DND-41 (cell line): ENCODE data around the gene XPO4.
"Not testable (repeated sequence)": the region's sequence is repeated elsewhere in the genome, so short reads cannot be mapped to it uniquely, and the experiment has no call there.

ENCODE experiments used
- ATAC-seq: fragments of 200-7000 bp; cut with Tn5 transposase; 3 replicates; pipeline ENCODE4 v1.9.1; 2021; ENCODE audit warnings: low read depth; ENCODE audit not compliant: insufficient read depth
- DNase-seq: peaks from one replicate; pipeline ENCODE4 v3.0.0-alpha.2; 2020
- H2AFZ ChIP-seq: 2 replicates; pipeline ENCODE4 v1.6.0; 2012; ENCODE audit warnings: low read depth, low read length
- H3K27ac ChIP-seq: 2 replicates; pipeline ENCODE4 v1.5.1; 2012; ENCODE audit warnings: low read length, inconsistent platforms
- H3K27me3 ChIP-seq: fragments of 200-600 bp; sonication (generic); 2 replicates; pipeline ENCODE4 v1.6.0; 2012; ENCODE audit warnings: low read length, mild to moderate bottlenecking, inconsistent platforms; ENCODE audit not compliant: insufficient read depth, poor library complexity
- H3K36me3 ChIP-seq: 2 replicates; pipeline ENCODE4 v1.5.1; 2012; ENCODE audit warnings: low read length, inconsistent platforms; ENCODE audit not compliant: insufficient read depth
- H3K4me1 ChIP-seq: 2 replicates; pipeline ENCODE4 v1.5.1; 2012; ENCODE audit warnings: mild to moderate bottlenecking, low read length; ENCODE audit not compliant: insufficient read depth
- H3K4me2 ChIP-seq: 2 replicates; pipeline ENCODE4 v1.6.0; 2012; ENCODE audit warnings: mild to moderate bottlenecking, moderate library complexity, low read length, inconsistent platforms; ENCODE audit not compliant: insufficient read depth
- H3K4me3 ChIP-seq, 2 experiments: fragments of 200-600 bp in 1 of 2; shearing (Covaris generic) in 1 of 2; 2 replicates each; pipeline ENCODE4 v1.5.1; 2012 to 2016; ENCODE audit warnings: inconsistent platforms in 2 of 2, low read length in 2 of 2, mild to moderate bottlenecking in 2 of 2, low read depth in 1 of 2, moderate library complexity in 1 of 2
- H3K79me2 ChIP-seq: 2 replicates; pipeline ENCODE4 v1.6.0; 2012; ENCODE audit warnings: low read length, inconsistent platforms; ENCODE audit not compliant: insufficient read depth
- H3K9ac ChIP-seq: 2 replicates; pipeline ENCODE4 v1.6.0; 2012; ENCODE audit warnings: low read depth, mild to moderate bottlenecking, inconsistent platforms, low read length, moderate library complexity
- H3K9me3 ChIP-seq: 2 replicates; pipeline ENCODE4 v1.5.1; 2012; ENCODE audit warnings: low read length, moderate library complexity, mild to moderate bottlenecking, inconsistent platforms; ENCODE audit not compliant: insufficient read depth, severe bottlenecking
- H4K20me1 ChIP-seq: 2 replicates; pipeline ENCODE4 v1.6.0; 2012; ENCODE audit warnings: low read length; ENCODE audit not compliant: insufficient read depth
- EZH2 ChIP-seq: IDR thresholded peaks from 3 replicates; pipeline ENCODE4 v1.6.1; 2012; ENCODE audit warnings: borderline replicate concordance, low read depth, mild to moderate bottlenecking, moderate library complexity, low read length, inconsistent platforms; ENCODE audit not compliant: severe bottlenecking
- TF ChIP-seq, protein P1 (sequence below): IDR thresholded peaks from 2 replicates; pipeline ENCODE4 v1.5.1; 2012; ENCODE audit warnings: borderline replicate concordance, low read length, moderate library complexity, mild to moderate bottlenecking; ENCODE audit not compliant: poor library complexity, severe bottlenecking; ENCODE audit errors: extremely low read depth

XPO4 gene

DNA sequence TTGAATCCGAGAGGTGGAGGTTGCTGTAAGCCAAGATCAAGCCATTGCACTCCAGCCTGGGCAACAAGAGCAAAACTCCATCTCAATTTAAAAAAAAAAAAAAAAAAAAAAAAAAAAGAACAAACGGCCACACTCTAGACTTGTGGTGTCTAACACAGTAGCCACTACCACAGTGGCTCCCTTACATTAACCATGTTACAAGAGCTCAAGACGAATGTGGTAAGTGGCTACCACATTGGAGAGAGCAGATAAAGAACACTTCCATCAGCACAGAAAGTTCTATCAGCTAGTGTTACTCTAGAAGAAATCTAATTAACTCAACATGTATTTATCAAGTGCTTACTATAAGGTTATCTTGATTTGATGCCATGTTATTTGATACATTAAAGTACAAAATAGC, 11.5 kb downstream of the XPO4 start:
- Histone ChIP-seq H3K9ac (no peak overlapping the region), H4K20me1 (peaks cover 46% of the 10 kb centered on the region)
- TF ChIP-seq, protein P1, sequence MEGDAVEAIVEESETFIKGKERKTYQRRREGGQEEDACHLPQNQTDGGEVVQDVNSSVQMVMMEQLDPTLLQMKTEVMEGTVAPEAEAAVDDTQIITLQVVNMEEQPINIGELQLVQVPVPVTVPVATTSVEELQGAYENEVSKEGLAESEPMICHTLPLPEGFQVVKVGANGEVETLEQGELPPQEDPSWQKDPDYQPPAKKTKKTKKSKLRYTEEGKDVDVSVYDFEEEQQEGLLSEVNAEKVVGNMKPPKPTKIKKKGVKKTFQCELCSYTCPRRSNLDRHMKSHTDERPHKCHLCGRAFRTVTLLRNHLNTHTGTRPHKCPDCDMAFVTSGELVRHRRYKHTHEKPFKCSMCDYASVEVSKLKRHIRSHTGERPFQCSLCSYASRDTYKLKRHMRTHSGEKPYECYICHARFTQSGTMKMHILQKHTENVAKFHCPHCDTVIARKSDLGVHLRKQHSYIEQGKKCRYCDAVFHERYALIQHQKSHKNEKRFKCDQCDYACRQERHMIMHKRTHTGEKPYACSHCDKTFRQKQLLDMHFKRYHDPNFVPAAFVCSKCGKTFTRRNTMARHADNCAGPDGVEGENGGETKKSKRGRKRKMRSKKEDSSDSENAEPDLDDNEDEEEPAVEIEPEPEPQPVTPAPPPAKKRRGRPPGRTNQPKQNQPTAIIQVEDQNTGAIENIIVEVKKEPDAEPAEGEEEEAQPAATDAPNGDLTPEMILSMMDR = no peak
- no peak for TF ChIP-seq EZH2

DNA sequence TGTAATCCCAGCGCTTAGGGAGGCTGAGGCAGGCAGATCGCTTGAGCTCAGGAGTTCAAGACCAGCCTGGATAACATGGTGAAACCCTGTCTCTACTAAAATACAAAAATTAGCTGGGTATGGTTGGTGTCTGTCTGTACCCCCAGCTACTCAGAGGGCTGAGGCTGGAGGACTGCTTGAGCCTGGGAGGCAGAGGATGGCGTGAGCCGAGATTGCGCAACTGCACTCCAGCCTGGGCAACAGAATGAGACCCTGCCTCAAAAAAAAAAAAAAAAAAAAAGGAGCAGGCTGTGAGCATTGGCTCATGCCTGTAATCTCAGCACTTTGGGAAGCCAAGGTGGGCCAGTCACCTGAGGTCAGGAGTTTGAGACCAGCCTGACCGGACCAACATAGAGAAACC, 12.0 kb downstream of the XPO4 start:
- H4K20me1 ChIP-seq = peaks cover 47% of the 10 kb centered on the region
- not testable (repeated sequence) for H3K4me3 ChIP-seq, H3K9ac ChIP-seq, H3K9me3 ChIP-seq, H3K27ac ChIP-seq, H3K4me2 ChIP-seq, H2AFZ ChIP-seq, H3K27me3 ChIP-seq, H3K36me3 ChIP-seq, DNase-seq, ATAC-seq, H3K4me1 ChIP-seq
- peaks cover 98% of the 10 kb centered on the region for H3K79me2 ChIP-seq

More for the DNA sequence above, 11.5 kb downstream of the XPO4 start:
- H3K4me2 ChIP-seq = no peak overlapping the region
- H3K4me3 ChIP-seq = no peak overlapping the region
- H3K27me3 ChIP-seq = no peaks in the 10 kb centered on the region
- H3K9me3 ChIP-seq = no peaks in the 10 kb centered on the region
- DNase-seq = no peak
- peaks cover 9% of the 10 kb centered on the region; the same call in 1 of the 2 replicates for H3K36me3 ChIP-seq
- H3K27ac ChIP-seq = no peak overlapping the region
- H2AFZ ChIP-seq = no peak overlapping the region
- H3K79me2 ChIP-seq = peaks cover 98% of the 10 kb centered on the region
- no peaks in the 10 kb centered on the region for H3K4me1 ChIP-seq
- ATAC-seq = no peak

DNA sequence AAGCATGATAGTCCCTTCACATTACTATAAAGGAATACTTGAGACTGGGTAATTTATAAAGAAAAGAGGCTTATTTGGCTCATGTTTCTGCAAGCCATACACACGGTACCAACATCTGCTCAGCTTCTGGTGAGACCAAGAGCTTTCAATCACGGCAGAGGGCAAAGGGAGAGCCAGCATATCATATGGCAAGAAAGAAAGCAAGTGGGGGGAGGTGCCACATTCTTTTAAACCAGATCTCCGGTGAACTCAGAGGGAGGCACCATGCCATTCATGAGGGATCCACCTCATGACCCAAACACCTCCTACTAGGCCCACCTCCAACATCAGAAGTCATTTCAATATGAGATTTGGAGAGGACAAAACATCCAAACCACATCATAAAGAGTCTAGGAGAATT, 20.3 kb downstream of the XPO4 start:
- no peak for DNase-seq
- H3K36me3 ChIP-seq = peaks cover 4% of the 10 kb centered on the region; the same call in 1 of the 2 replicates
- no peak for TF ChIP-seq EZH2
- TF ChIP-seq, protein P1 = no peak

DNA sequence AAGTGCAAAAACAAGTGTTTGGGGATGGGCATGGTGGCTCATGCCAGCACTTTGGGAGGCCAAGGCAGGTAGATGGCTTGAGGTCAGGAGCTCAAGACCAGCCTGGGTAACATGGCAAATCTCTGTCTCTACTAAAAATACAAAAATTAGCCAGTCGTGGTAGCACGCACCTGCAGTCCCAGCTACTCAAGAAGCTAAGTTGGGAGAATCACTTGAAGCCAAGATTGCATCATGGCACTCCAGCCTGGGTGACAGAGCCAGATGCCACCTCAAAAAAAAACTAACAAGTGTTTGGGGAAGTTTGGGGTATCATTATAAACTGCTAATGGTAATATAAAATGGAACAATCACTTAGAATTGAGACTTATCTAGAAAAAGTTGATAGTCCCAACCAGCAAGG, 24.6 kb downstream of the XPO4 start:
- Histone ChIP-seq H3K79me2 (peaks cover 96% of the 10 kb centered on the region), H3K27ac (no peak overlapping the region), H3K27me3 (no peaks in the 10 kb centered on the region), H4K20me1 (peaks cover 45% of the 10 kb centered on the region), H3K36me3 (peaks cover 4% of the 10 kb centered on the region; the same call in 1 of the 2 replicates), H3K9ac (no peak overlapping the region), H2AFZ (no peak overlapping the region), H3K4me3 (no peak overlapping the region), H3K9me3 (no peaks in the 10 kb centered on the region), H3K4me1 (no peaks in the 10 kb centered on the region), H3K4me2 (no peak overlapping the region)
- TF ChIP-seq EZH2 = no peak
- TF ChIP-seq, protein P1 = no peak
- no peak for ATAC-seq
- no peak for DNase-seq

More for the DNA sequence above, 20.3 kb downstream of the XPO4 start:
- peaks cover 96% of the 10 kb centered on the region for H3K79me2 ChIP-seq
- H2AFZ ChIP-seq = no peak overlapping the region
- no peak overlapping the region for H3K27ac ChIP-seq
- no peak overlapping the region for H3K9ac ChIP-seq
- no peaks in the 10 kb centered on the region for H3K27me3 ChIP-seq
- H4K20me1 ChIP-seq = peaks cover 40% of the 10 kb centered on the region; the same call in 1 of the 2 replicates
- no peaks in the 10 kb centered on the region for H3K9me3 ChIP-seq
- no peaks in the 10 kb centered on the region for H3K4me1 ChIP-seq
- no peak for ATAC-seq
- H3K4me3 ChIP-seq = no peak overlapping the region
- H3K4me2 ChIP-seq = no peak overlapping the region

DNA sequence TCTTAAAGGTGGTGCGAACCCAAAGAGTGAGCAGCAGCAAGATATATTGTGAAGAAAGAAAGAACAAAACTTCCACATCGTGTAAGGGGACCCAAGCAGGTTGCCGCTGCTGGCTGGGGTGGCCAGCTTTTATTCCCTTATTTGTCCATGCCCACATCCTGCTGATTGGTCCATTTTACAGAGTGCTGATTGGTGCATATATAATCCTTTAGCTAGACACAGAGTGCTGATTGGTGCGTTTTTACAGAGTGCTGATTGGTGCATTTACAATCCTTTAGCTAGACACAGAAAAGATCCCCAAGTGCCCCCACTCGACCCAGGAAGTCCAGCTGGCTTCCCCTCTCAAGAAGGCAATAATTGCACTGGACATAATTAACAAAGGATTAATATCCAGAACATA, 25.7 kb downstream of the XPO4 start:
- not testable (repeated sequence) for H3K4me1 ChIP-seq, H3K4me2 ChIP-seq, H2AFZ ChIP-seq, DNase-seq, H3K36me3 ChIP-seq, H3K27me3 ChIP-seq, H3K4me3 ChIP-seq, H3K9ac ChIP-seq, H3K27ac ChIP-seq, ATAC-seq, H3K9me3 ChIP-seq
- Histone ChIP-seq H4K20me1 (peaks cover 46% of the 10 kb centered on the region), H3K79me2 (peaks cover 96% of the 10 kb centered on the region)

DNA sequence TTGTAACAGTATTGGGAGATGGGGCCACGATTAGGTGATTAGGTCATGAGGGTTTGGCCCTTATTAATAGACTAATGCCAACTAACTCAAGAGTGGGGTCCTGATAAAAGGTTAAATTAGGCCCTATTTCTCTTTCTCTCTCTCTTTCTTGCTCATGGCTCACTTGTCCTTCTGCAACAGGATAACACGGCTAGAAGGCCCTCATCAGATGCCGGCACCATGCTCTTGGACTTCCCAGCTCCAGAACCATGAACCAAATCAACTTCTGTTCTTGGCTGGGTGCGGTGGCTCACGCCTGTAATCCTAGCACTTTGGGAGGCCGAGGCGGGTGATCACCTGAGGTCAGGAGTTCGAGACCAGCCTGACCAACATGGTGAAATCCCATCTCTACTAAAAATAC, 28.1 kb downstream of the XPO4 start:
- Histone ChIP-seq H4K20me1 (peaks cover 54% of the 10 kb centered on the region), H3K79me2 (peaks cover 98% of the 10 kb centered on the region)
- ATAC-seq, H2AFZ ChIP-seq, DNase-seq, H3K27me3 ChIP-seq, H3K9ac ChIP-seq, H3K9me3 ChIP-seq, H3K4me2 ChIP-seq, H3K4me1 ChIP-seq, H3K36me3 ChIP-seq, H3K27ac ChIP-seq, H3K4me3 ChIP-seq: not testable (repeated sequence)
